HUES6 (cell line): ENCODE data around the gene INO80E.
"Not testable (repeated sequence)": the region's sequence is repeated elsewhere in the genome, so short reads cannot be mapped to it uniquely, and the experiment has no call there.

Experiments used
- H3K27ac ChIP-seq: 2 replicates; pipeline ENCODE4 v1.7.0; 2013; ENCODE audit warnings: low read depth, mild to moderate bottlenecking, low read length, inconsistent platforms
- H3K27me3 ChIP-seq: 2 replicates; pipeline ENCODE4 v1.6.1; 2013; ENCODE audit warnings: low read length; ENCODE audit not compliant: control insufficient read depth, insufficient read depth
- H3K36me3 ChIP-seq: 2 replicates; pipeline ENCODE4 v1.6.1; 2013; ENCODE audit warnings: low read length; ENCODE audit not compliant: control insufficient read depth, insufficient read depth
- H3K4me1 ChIP-seq: 2 replicates; pipeline ENCODE4 v1.6.1; 2013; ENCODE audit warnings: low read length; ENCODE audit not compliant: control insufficient read depth, insufficient read depth
- H3K4me3 ChIP-seq: 2 replicates; pipeline ENCODE4 v1.5.1; 2013; ENCODE audit warnings: low read depth, low read length
- H3K9ac ChIP-seq: one replicate; pipeline ENCODE4 v1.6.1; 2013; ENCODE audit warnings: mild to moderate bottlenecking, low read length
- H3K9me3 ChIP-seq: 2 replicates; pipeline ENCODE4 v1.6.1; 2013; ENCODE audit warnings: low read depth, low read length; ENCODE audit not compliant: control insufficient read depth, insufficient read depth

INO80E gene

DNA sequence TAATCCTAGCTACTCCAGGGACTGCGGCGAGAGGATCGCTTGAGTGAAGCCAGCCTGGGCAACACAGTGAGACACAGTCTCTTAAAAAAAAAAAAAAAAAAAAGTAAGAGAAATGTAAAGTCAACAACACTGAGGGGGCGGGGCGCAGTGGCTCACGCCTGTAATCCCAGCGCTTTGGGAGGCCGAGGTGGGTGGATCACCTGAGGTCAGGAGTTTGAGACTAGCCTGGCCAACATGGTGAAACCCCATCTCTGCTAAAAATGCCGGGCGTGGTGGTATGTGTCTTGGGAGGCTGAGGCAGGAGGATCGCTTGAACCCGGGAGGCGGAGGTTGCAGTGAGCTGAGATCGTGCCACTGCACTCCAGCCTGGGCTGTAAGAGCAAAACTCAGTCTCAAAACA is 16.6 kb downstream of the INO80E start:
- H3K9me3 ChIP-seq, H3K27ac ChIP-seq, H3K9ac ChIP-seq, H3K36me3 ChIP-seq, H3K4me3 ChIP-seq: not testable (repeated sequence)
- peaks cover 41% of the 10 kb centered on the region for H3K27me3 ChIP-seq
- H3K4me1 ChIP-seq, result peaks cover 15% of the 10 kb centered on the region

DNA sequence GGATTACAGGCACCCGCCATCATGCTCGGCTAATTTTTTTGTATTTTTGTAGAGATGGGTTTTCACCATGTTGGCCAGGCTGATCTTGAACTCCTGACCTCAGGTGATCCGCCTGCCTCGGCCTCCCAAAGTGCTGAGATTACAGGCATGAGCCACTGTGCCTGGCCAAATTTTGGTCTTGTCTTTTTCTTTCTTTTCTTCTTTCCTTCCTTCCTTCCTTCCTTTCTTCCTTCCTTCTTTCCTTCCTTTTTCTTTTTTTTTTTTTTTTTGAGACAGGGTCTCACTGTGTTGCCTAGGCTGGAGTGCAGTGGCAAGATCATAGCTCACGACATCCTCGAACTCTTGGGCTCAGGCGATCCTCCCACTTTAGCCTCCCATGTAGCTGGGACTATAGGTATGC is 19.4 kb downstream of the INO80E start:
- not testable (repeated sequence) for H3K9ac ChIP-seq

DNA sequence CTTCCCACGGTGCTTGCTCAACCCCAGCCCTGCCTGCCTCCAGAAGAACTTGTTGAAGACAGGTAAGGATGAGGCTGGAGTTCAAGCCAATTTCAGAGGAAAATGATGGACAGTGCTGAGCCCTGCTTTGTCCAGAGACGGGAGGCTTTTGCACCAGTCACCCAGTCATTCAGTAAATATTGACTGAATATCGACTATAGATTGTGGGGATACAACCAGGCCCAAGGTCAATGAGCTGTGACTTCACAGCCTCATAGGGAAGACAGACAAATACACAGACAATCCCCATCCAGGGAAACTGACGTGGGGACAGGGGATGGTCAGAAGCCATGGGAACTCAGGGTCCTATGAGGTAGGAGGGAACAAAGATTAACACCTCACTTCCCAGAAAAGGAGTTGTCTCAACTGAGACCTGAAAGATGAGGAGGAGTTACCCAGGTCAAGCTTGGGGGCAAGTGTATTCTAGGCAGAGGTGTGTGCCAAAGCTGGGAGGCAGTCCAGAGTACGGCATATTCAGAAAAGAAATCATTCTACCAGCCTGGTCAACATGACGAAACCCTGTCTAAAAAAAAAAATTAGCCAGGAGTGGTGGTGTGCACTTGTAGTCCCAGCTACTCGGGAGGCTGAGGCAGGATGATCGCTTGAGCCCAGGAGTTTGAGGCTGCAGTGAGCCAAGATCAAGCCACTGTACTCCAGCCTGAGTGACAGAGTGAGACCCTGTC is 20.7 kb downstream of the INO80E start:
- Histone ChIP-seq H3K4me1 (peaks cover 6% of the 10 kb centered on the region), H3K27me3 (peaks cover 12% of the 10 kb centered on the region), H3K4me3 (no peak overlapping the region), H3K27ac (no peak overlapping the region), H3K9me3 (no peaks in the 10 kb centered on the region), H3K9ac (no peak overlapping the region), H3K36me3 (no peaks in the 10 kb centered on the region)

More for the DNA sequence above, 19.4 kb downstream of the INO80E start:
- not testable (repeated sequence) for H3K9me3 ChIP-seq, H3K27ac ChIP-seq, H3K4me1 ChIP-seq, H3K36me3 ChIP-seq, H3K4me3 ChIP-seq
- H3K27me3 ChIP-seq, result peaks cover 23% of the 10 kb centered on the region

DNA sequence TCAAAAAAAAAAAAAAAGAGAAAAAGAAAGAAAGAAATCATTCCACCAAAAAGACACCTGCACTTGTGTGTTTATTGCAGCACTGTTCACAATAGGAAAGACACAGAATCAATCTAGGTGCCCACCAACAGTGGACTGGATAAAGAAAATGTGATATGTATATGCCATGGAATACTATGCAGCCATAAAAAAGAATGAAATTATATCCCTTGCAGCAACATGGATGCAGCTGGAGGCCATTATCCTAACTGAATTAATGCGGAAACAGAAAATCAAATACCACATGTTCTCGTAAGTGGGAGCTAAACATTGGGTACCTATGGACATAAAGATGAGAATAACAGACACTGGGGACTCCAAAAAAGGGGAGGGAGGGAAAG is 21.2 kb downstream of the INO80E start:
- Histone ChIP-seq H3K9ac (no peak overlapping the region), H3K27me3 (peaks cover 7% of the 10 kb centered on the region), H3K4me1 (peaks cover under 1% of the 10 kb centered on the region; the same call in 1 of the 2 replicates), H3K9me3 (no peaks in the 10 kb centered on the region), H3K4me3 (no peak overlapping the region), H3K36me3 (no peaks in the 10 kb centered on the region), H3K27ac (no peak overlapping the region)

DNA sequence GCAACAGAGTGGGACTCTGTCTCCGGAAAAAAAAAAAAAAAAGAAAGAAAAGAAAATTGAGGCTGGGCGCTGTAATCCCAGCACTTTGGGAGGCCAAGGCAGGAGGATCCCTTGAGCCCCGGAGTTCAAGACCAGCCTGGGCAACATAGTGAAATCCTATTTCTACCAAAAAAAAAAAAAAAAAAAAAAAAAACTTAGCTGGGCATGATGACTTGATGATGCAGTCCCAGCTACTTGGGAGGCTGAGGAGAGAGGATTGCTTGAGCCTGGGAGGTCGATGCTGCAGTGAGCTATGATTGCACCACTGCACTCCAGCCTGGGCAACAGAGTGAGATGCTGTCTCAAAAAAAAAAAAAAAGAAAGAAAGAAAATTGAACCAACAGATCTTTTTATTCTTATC is 21.9 kb downstream of the INO80E start:
- not testable (repeated sequence) for H3K36me3 ChIP-seq, H3K4me3 ChIP-seq, H3K9me3 ChIP-seq, H3K27me3 ChIP-seq, H3K27ac ChIP-seq, H3K9ac ChIP-seq, H3K4me1 ChIP-seq

DNA sequence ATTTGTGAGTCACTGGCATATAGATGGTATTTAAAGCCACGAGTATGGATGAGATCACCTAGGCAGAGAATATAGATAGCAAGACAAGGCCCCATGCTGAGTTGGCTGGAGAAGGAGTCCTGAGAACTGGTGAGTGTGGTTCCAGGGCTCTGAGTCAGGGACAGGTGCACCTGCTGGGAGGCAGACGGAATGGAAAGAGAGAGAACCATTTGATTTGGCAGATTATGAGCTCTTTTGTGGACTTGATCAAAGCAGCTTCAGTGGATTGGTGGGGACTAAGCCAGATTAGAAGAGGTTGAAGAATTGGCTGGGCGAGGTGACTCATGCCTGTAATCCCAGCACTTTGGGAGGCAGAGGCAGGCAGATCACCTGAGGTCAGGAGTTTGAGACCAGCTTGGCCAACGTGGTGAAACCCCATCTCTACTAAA is 22.7 kb downstream of the INO80E start:
- Histone ChIP-seq H3K27ac (no peak overlapping the region), H3K36me3 (no peaks in the 10 kb centered on the region), H3K9me3 (no peaks in the 10 kb centered on the region), H3K4me3 (no peak overlapping the region), H3K4me1 (no peaks in the 10 kb centered on the region), H3K27me3 (no peaks in the 10 kb centered on the region; the same call in 1 of the 2 replicates), H3K9ac (no peak overlapping the region)

DNA sequence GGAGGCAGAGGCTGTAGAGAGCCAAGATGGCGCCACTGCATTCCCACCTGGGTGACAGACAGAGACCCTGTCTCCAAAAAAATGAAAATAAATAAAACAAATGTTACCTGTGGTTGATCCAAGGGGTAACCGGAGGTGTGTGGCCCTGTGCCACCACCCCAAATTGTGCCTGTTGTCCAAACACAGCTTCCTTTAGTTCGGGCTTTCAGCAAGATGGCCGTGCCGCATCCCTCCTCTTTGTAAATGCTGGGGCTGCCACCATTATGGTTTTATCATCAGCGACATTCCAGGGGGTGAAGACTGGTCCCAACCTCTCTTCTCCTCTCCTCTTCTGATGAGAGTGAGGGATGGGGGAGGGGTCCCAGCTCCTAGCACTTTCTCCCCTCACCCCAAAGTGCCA is 26.8 kb downstream of the INO80E start, which contains the start of gene C16orf92:
C16orf92 (plus strand) TSS at position 312 of the 400 bp plus-strand sequence. CDS start 143 bp downstream, outside the sequence.
- no peak within 1 kb of the TSS for H3K4me3 ChIP-seq
- H3K9me3 ChIP-seq, result no peaks in the 10 kb centered on the region
- peaks cover 18% of the 10 kb centered on the region; the same call in 1 of the 2 replicates for H3K27me3 ChIP-seq
- peaks cover 3% of the 10 kb centered on the region; the same call in 1 of the 2 replicates for H3K4me1 ChIP-seq
- H3K27ac ChIP-seq, result no peak within 1 kb of the TSS
- H3K36me3 ChIP-seq, result no peaks in the 10 kb centered on the region
- no peak within 1 kb of the TSS for H3K9ac ChIP-seq

DNA sequence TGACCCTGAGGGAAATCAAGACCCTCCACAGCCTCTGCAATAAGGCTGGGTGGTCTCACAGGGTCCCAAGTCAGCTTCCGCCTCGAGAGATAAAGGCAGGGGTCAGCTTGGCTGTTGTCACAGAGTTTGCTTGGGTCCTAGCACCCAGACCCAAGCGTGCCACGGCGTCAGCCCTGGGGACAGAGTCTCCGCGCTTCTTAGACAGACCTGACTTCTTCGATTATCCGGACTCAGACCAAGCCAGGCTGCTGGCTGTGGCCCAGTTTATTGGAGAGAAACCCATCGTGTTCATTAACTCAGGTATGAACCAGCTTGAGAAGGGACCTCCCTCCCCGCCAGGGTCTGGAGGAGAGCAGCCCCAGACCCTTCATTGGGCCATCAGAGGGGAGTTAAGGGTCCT is 27.5 kb downstream of the INO80E start:
- Histone ChIP-seq H3K9ac (no peak overlapping the region), H3K27me3 (peaks cover 18% of the 10 kb centered on the region; the same call in 1 of the 2 replicates), H3K4me1 (peaks cover 8% of the 10 kb centered on the region; the same call in 1 of the 2 replicates), H3K4me3 (no peak overlapping the region), H3K36me3 (no peaks in the 10 kb centered on the region), H3K27ac (no peak overlapping the region), H3K9me3 (no peaks in the 10 kb centered on the region)

DNA sequence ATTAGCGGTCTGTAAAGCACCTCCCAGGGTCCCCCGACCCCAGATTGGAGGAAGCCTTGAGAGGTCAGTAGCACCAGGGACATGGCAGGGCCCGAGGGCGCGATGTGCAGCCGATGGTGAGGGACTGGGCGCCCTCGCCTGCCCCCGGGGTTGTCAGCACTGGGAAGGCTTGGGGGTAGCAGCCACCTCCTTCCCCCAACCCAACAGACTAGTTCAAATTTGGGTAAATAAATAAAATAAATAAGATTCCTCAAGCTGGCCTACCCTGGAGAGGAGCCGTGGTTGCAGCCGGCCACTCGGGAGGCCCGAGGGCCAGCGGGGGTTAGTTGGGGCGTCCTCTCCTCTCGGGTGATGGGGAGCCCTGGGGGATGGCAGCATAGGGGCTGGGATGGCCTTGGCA is 28.4 kb downstream of the INO80E start:
- peaks cover 26% of the 10 kb centered on the region for H3K27me3 ChIP-seq

DNA sequence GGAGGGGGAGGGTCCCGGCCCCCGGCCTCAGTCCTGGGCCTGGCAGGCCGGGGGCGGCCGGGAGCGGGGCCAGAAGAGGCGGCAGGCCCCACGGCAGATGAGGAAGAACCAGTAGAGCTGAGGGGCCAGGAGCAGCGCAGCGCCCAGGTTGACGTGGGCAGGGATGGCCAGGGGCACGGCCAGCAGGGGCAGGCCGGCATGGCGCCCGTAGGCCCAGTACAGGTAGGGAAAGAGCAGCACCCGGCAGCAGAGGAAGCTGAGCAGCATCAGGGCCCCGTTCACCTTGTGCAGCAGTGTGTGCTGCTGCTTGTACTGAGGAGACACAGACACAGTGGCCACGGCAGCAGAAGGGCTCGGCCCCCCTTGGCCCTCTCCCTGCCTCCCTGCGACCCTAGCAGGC is 29.1 kb downstream of the INO80E start:
- Histone ChIP-seq H3K27ac (no peak overlapping the region), H3K27me3 (peaks cover 33% of the 10 kb centered on the region), H3K9ac (no peak overlapping the region), H3K4me3 (no peak overlapping the region), H3K9me3 (no peaks in the 10 kb centered on the region), H3K36me3 (no peaks in the 10 kb centered on the region), H3K4me1 (peaks cover 18% of the 10 kb centered on the region)

More for the DNA sequence above, 28.4 kb downstream of the INO80E start:
- Histone ChIP-seq H3K4me1 (peaks cover 12% of the 10 kb centered on the region), H3K27ac (no peak overlapping the region), H3K36me3 (no peaks in the 10 kb centered on the region), H3K9ac (no peak overlapping the region), H3K4me3 (no peak overlapping the region), H3K9me3 (no peaks in the 10 kb centered on the region)

DNA sequence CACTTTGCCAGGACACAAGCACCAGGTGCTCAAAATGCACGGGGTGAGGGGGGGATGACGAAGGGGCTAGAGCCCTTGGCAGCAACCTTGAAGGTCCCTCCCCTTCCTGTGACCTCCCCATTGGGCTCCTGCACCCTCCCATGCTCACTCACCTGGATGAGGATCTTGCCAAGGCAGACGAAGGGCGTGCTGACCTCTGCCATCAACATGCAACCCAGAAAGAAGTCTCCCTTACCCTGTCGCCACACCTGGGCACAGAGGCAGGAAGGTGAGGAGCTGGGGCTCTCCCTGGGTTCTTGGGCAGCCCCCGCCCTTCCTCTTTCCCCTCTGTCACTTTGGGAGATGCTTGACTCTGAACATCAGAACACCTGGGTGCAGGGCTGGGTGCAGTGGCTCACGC is 29.5 kb downstream of the INO80E start:
- Histone ChIP-seq H3K36me3 (no peaks in the 10 kb centered on the region), H3K9ac (no peak overlapping the region), H3K4me1 (peaks cover 20% of the 10 kb centered on the region), H3K9me3 (no peaks in the 10 kb centered on the region), H3K27ac (no peak overlapping the region), H3K4me3 (no peak overlapping the region), H3K27me3 (peaks cover 37% of the 10 kb centered on the region)
